OCI-LY1 (cell line): Measurements from ENCODE around the gene NEK6.

Source experiments
- EZH2 ChIP-seq: fragments of 200-600 bp; sonication (generic), shearing (Covaris generic); IDR thresholded peaks from 2 replicates; pipeline ENCODE4 v1.8.0; 2017; ENCODE audit warnings: borderline replicate concordance, mixed run types, mild to moderate bottlenecking, antibody characterized with exemption, low read length, moderate library complexity, mixed read lengths
- TF ChIP-seq, protein P1 (sequence below): fragments of 200-600 bp; sonication (generic), shearing (Covaris generic); IDR thresholded peaks from 2 replicates; pipeline ENCODE4 v1.5.1; 2017; ENCODE audit warnings: mild to moderate bottlenecking, antibody characterized with exemption, low read length, moderate library complexity, mixed read lengths

- TF ChIP-seq, protein P1, sequence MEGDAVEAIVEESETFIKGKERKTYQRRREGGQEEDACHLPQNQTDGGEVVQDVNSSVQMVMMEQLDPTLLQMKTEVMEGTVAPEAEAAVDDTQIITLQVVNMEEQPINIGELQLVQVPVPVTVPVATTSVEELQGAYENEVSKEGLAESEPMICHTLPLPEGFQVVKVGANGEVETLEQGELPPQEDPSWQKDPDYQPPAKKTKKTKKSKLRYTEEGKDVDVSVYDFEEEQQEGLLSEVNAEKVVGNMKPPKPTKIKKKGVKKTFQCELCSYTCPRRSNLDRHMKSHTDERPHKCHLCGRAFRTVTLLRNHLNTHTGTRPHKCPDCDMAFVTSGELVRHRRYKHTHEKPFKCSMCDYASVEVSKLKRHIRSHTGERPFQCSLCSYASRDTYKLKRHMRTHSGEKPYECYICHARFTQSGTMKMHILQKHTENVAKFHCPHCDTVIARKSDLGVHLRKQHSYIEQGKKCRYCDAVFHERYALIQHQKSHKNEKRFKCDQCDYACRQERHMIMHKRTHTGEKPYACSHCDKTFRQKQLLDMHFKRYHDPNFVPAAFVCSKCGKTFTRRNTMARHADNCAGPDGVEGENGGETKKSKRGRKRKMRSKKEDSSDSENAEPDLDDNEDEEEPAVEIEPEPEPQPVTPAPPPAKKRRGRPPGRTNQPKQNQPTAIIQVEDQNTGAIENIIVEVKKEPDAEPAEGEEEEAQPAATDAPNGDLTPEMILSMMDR: no peak
- no peak for TF ChIP-seq EZH2
Measured at GRCh38 chr9:124351672-124352468, 94.1 kb downstream of the NEK6 start.
